GM18873 (cell line): Measurements from ENCODE around the gene EXD3.
"Not testable (repeated sequence)": the region's sequence is repeated elsewhere in the genome, so short reads cannot be mapped to it uniquely, and the experiment has no call there.

Experiments used
- ATAC-seq: cut with Tn5 transposase; IDR thresholded peaks from one replicate; pipeline ENCODE4 v1.9.1; 2021; ENCODE audit warnings: mild to moderate bottlenecking, moderate library complexity, moderate number of reproducible peaks; ENCODE audit not compliant: unreplicated experiment, low FRiP score

Gene EXD3

GRCh38 chr9:137416563-137417151 is 6.3 kb downstream of the EXD3 start:
- no peak for ATAC-seq

DNA sequence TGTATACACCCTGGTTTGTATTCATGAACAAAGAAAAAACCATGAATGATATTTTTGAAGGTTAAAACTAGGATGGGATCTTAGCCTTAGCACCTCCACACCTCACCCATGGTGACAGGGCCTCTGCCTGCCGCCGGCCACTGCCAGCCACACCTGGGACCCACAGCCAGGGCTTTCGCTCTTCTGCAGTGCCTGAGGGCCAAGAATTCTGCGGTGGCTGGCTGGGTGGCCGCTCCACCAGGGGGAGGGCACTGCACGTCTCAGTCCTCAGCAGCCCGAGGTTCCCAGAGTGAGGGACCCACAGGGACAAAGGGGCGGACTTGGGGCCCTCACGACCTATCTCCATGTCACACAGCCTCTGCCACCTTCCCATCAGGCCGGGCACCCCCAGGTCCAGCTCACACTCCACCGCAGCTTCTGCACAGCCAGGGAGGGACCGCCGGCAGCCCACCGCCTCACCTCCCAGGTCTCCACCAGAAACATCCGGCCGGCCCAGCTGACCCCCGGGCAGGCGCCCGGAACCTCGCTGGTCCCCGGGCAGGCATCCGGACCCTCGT is 6.9 kb downstream of the EXD3 start:
- ATAC-seq: no peak

GRCh38 chr9:137415451-137415850 is 7.5 kb downstream of the EXD3 start:
- ATAC-seq: no peak

DNA sequence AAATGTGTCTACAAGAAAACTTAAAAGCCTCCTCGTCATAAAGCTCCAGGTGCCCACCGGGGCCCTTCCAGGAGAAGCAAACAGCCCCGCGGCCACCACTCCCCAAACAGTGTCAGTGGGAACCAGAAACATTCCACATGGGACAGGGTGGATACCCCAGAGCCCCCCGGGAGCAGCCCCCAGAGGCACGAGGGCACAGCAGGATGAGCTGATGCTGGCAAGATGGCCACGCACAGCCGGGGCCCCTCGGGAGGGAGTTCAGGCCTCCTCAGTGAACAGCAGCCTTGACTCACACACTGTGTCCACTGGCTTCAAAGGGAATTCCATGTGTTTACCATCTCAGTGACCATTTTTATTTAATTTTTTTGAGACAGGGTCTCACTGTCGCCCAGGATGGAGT is 10.5 kb downstream of the EXD3 start:
- ATAC-seq: no peak

DNA sequence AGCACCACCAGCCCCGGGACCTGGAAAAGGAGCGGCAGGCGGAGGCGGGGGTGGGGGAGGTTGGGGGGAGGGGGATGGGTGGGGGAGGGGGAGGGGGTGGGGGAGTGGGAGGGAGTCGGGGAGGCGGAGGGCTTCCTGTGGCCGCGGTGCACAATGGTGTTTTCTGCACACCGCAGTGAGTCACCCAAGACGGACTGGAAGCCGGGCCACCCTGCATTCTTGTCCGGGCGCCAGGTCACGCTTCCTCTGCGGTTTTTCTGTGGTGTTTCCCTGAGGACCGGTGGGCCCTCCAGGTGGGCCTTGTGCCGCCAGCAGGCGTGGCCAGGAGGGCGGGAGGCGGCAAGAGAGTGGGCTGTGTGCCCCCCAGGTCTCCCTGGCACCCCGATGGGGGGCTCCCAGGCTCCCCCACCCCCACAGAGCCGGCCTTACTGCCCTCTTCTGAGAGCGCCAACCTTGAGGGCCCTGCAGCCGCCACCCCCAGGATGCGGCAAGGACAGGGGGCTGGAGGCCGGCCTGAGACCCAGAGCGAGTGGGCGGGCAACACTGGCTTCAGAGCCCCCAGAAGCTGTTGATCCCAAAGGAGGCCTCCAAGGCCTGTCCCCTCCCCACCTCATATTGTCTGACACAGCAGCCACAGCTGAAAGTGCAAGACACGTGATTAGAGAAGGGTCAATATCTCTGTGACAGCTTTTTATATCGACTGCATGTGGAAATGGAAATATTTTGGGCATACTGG is 11.1 kb downstream of the EXD3 start:
- ATAC-seq: no peak

GRCh38 chr9:137411260-137411644 is 11.7 kb downstream of the EXD3 start:
- no peak for ATAC-seq

DNA sequence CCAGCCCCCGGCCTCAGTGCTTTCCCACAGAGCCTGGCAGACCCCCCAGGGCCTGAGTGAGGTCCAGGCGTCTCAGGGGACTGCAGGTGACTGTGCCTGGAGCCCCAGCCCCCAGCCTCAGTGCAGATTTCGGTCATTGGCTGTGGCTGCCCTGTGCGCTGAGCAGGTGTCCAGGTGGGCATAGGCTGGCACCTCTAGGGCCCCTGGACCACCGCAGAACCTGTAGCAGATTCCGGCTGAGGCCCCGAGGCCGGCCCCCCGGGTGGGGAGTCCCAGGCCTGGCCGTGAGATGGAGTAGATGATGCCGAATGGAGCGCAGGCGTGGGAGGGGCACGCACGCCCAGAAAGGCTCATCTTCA is 12.1 kb downstream of the EXD3 start:
- no peak for ATAC-seq

DNA sequence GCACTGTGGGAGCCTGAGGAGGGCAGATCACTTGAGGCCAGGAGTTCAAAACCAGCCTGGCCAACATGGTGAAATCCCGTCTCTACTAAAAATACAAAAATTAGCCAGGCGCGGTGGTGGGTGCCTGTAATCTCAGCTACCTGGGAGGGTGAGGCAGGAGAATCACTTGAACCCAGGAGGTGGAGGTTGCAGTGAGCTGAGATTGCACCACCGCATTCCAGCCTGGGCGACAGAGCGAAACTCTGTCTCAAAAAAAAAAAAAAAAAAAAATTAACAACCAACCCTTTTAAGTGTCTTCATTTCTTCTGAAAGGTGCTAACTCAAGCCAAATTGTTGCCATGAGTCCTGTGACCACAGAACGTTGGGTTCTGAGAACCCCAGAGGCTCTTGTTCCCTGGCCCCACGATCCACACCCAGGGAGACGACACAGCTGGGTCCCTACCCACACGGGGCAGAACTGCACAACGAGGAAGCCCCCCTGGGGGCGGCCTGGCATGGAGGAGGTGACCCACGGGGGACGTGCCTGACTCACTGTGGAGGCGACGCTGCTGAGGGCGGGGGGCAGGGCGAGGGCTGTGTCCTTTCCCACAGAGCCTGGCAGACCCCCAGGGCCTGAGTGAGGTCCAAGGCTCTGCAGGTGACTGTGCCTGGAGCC is 12.6 kb downstream of the EXD3 start:
- ATAC-seq: not testable (repeated sequence)

GRCh38 chr9:137409515-137409914 is 13.4 kb downstream of the EXD3 start:
- ATAC-seq: no peak

DNA sequence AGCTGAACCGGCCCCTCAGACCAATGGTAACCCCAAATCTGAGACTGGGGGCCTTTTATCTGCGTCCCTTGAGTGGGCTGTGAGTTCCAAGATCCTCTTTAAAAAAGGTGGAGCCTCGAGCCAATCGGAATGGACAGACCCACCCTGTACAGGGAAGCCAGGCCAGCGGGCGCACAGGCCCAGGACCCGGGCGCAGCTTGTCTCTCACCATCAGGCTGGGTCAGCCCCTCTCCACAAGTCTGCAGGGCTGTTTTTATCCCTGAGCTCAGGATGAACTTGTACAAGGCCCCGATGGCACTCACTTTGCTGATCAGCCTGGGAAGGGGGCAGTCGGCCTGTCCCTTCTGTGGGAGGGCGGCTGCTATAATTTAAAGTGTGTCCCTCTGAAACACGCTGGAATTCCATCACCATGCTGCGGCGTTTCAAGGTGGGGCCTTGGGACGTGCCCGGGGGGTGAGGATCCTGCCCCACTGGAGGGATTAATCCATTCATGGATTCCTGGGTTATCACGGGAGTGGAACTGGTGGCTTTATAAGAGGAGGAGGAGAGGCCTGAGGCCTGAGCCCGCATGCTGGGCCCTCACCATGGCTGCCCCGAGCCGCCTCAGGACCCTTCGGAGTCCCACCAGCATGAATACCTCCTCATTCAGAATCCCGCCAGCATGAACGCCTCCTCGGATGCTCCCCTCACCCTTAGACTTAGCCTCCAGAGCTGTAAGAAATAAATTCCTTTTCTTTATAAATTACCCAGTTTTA is 14.1 kb downstream of the EXD3 start:
- no peak for ATAC-seq

DNA sequence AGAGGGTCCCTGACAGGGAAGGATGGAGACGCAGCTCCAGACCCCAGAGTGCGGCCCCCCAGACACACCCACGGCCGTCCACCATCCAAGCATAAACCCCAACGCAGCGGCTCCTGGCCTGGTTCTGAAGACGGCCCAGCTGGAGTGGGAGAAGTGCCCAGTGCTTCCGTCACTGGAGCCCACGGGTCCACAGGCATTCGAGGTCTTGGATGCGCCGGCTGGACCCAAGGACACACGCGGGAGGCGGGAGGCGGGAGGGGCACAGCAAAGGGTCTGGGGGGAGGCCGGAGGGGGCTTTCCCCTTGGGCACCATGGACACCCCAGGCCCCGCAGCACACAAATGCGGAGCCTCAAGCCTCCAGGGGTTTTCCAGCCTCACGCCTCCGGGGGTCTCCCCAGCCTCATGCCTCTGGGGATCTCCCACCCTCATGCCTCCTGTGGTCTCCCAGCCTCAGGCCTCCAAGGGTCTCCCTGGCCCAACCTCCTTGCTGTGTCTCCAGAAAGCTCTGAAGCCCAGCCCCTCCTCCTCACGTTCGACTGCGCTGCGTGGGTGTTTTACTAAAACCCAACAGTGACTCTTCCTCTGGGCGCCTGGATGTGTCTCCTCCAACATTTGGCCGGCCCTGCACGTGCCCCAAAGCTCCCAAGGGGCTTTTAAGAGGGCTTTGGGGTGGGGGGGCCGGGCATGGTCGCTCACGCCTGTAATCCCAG is 15.2 kb downstream of the EXD3 start:
- no peak for ATAC-seq

GRCh38 chr9:137406876-137407589 is 15.9 kb downstream of the EXD3 start:
- no peak for ATAC-seq

- no peak for ATAC-seq
Observed at GRCh38 chr9:137406085-137406760, 16.7 kb downstream of the EXD3 start.

- ATAC-seq: no peak
Observed at GRCh38 chr9:137405677-137406081, 17.3 kb downstream of the EXD3 start.

GRCh38 chr9:137404961-137405567 is 17.9 kb downstream of the EXD3 start:
- ATAC-seq: no peak

GRCh38 chr9:137403269-137403668 is 19.7 kb downstream of the EXD3 start:
- ATAC-seq: no peak

GRCh38 chr9:137402746-137403145 is 20.2 kb downstream of the EXD3 start:
- ATAC-seq: no peak

GRCh38 chr9:137398561-137399468 is 24.1 kb downstream of the EXD3 start:
- no peak for ATAC-seq
